Dendritic cell treated with granulocyte-macrophage colony-stimulating factor and Interleukin-4, amounts not matched to agents 40 ng/mL and 50 ng/mL, for 4 days (primary cell): ENCODE measurements around the gene SNX19.
"Not testable (repeated sequence)": the region's sequence is repeated elsewhere in the genome, so short reads cannot be mapped to it uniquely, and the experiment has no call there.

Experiments used
- H3K27ac Mint-ChIP-seq: one replicate; pipeline ENCODE4 v1.8.0; 2022; ENCODE audit warnings: mild to moderate bottlenecking, mixed read lengths
- H3K27me3 Mint-ChIP-seq: one replicate; pipeline ENCODE4 v1.8.0; 2022; ENCODE audit warnings: mild to moderate bottlenecking, mixed read lengths
- H3K36me3 Mint-ChIP-seq: one replicate; pipeline ENCODE4 v1.8.0; 2022; ENCODE audit warnings: low read depth, mixed read lengths
- H3K4me1 Mint-ChIP-seq: one replicate; pipeline ENCODE4 v1.8.0; 2022; ENCODE audit warnings: low read depth, mixed read lengths
- H3K4me3 Mint-ChIP-seq: one replicate; pipeline ENCODE4 v1.8.0; 2022; ENCODE audit warnings: mild to moderate bottlenecking, moderate library complexity, mixed read lengths
- H3K9me3 Mint-ChIP-seq: one replicate; pipeline ENCODE4 v1.8.0; 2022; ENCODE audit warnings: mixed read lengths
- intact Hi-C: fragments of 100-400 bp; cut with micrococcal nuclease; formaldehyde crosslinking; loops from one replicate; pipeline ENCODE4 v1.15.0; 2022

The SNX19 gene

DNA sequence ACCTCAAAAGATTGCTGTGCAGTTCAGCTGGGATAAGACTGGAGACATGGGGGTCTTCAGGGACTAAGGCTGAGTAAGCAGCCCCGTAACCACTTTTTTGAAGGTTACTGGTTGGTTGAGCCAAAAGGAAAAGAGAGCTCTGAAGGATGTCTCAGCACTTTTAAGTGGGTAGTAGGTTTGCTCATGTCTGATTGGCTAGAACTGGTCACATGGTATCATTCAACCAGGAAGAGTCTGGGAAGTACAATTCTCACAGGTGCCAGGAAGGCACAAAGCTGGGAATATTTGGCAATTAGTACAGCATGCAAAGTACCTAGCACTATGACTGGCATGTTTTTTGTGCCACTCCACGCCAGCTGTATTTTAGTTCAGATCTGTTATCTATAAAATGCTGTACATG is 58.1 kb downstream of the SNX19 start:
- Mint-ChIP-seq H3K4me3 (no peak overlapping the region), H3K36me3 (peaks cover 5% of the 10 kb centered on the region), H3K27ac (no peak overlapping the region), H3K4me1 (peaks cover 8% of the 10 kb centered on the region), H3K27me3 (peaks cover 4% of the 10 kb centered on the region), H3K9me3 (no peaks in the 10 kb centered on the region)
- intact Hi-C loops = no loop called here

DNA sequence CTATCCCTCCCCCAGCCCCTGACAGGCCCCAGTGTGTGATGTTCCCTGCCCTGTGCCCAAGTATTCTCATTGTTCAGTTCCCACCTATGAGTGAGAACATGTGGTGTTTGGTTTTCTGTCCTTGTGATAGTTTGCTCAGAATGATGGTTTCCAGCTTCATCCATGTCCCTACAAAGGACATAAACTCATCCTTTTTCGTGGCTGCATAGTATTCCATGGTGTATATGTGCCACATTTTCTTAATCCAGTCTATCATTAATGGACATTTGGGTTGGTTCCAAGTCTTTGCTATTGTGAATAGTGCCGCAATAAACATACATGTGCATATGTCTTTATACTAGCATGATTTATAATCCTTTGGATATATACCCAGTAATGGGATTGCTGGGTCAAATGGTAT is 60.6 kb downstream of the SNX19 start:
- H3K27me3 Mint-ChIP-seq, H3K36me3 Mint-ChIP-seq, H3K4me3 Mint-ChIP-seq, H3K9me3 Mint-ChIP-seq, intact Hi-C loops, H3K4me1 Mint-ChIP-seq, H3K27ac Mint-ChIP-seq: not testable (repeated sequence)

DNA sequence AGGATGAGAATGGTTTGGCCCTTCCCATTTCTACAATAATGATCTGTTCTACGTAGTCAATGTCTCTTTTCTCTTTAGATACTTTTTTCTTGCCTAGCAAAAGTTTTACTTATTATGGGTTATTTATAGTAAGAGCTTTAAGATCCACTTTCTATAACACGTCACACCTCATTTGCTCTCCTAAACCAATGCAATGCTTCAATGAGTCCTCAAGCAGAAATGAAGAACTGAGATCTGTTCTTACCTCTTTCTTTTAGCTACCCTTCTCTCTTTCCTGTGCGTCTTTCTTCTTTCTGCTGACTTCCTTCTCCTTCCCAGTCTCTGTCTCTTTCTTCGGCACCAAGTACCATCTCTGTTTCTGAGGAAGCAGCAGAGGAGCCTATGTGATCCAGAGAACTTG is 61.8 kb downstream of the SNX19 start:
- Mint-ChIP-seq H3K9me3 (no peaks in the 10 kb centered on the region), H3K4me3 (no peak overlapping the region), H3K36me3 (no peaks in the 10 kb centered on the region), H3K27me3 (peaks cover 6% of the 10 kb centered on the region), H3K27ac (no peak overlapping the region), H3K4me1 (no peaks in the 10 kb centered on the region)
- intact Hi-C loops = no loop called here

- Mint-ChIP-seq H3K4me3 (no peak overlapping the region), H3K4me1 (no peaks in the 10 kb centered on the region), H3K27ac (no peak overlapping the region), H3K27me3 (peaks cover 11% of the 10 kb centered on the region), H3K36me3 (no peaks in the 10 kb centered on the region), H3K9me3 (no peaks in the 10 kb centered on the region)
- intact Hi-C loops = no loop called here
These were observed 63.7 kb downstream of the SNX19 start for GRCh38 chr11:130852589-130852988.

- no peaks in the 10 kb centered on the region for H3K36me3 Mint-ChIP-seq
- H3K9me3 Mint-ChIP-seq = no peaks in the 10 kb centered on the region
- H3K4me1 Mint-ChIP-seq = no peaks in the 10 kb centered on the region
- H3K27me3 Mint-ChIP-seq = peaks cover 11% of the 10 kb centered on the region
- no peak overlapping the region for H3K4me3 Mint-ChIP-seq
- no peak overlapping the region for H3K27ac Mint-ChIP-seq
- intact Hi-C loops = no loop called here
These were observed 65.9 kb downstream of the SNX19 start for GRCh38 chr11:130850185-130850944.

GRCh38 chr11:130849215-130849568 is 67.1 kb downstream of the SNX19 start:
- no peak overlapping the region for H3K4me3 Mint-ChIP-seq
- no peak overlapping the region for H3K27ac Mint-ChIP-seq
- H3K9me3 Mint-ChIP-seq = no peaks in the 10 kb centered on the region
- intact Hi-C loops = no loop called here
- peaks cover 8% of the 10 kb centered on the region for H3K27me3 Mint-ChIP-seq
- H3K4me1 Mint-ChIP-seq = no peaks in the 10 kb centered on the region
- H3K36me3 Mint-ChIP-seq = no peaks in the 10 kb centered on the region

GRCh38 chr11:130848361-130849214 is 67.7 kb downstream of the SNX19 start:
- intact Hi-C loops = no loop called here
- H3K27me3 Mint-ChIP-seq = peaks cover 8% of the 10 kb centered on the region
- no peak overlapping the region for H3K4me3 Mint-ChIP-seq
- no peaks in the 10 kb centered on the region for H3K36me3 Mint-ChIP-seq
- no peaks in the 10 kb centered on the region for H3K4me1 Mint-ChIP-seq
- no peaks in the 10 kb centered on the region for H3K9me3 Mint-ChIP-seq
- no peak overlapping the region for H3K27ac Mint-ChIP-seq

DNA sequence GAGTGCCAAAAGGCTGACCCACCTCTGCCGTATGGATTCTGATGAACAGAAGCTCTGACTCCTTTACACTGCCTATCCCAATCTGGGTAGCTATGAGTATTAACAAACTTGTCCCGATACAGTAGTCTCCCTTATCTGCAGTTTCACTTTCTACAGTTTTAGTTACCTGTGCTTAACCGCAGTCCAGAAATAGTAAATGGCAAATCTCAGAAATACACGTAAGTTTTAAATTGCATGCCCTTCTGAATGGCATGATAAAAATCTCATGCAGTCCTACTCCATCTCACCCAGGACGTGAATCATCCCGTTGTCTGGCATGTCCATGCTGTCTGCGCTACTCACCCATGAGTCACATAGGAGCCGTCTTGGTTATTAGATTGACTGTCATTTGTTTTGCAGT is 68.8 kb downstream of the SNX19 start:
- H3K27me3 Mint-ChIP-seq = peaks cover 8% of the 10 kb centered on the region
- no peak overlapping the region for H3K27ac Mint-ChIP-seq
- no peaks in the 10 kb centered on the region for H3K36me3 Mint-ChIP-seq
- H3K9me3 Mint-ChIP-seq = no peaks in the 10 kb centered on the region
- intact Hi-C loops = no loop called here
- no peak overlapping the region for H3K4me3 Mint-ChIP-seq
- H3K4me1 Mint-ChIP-seq = no peaks in the 10 kb centered on the region

DNA sequence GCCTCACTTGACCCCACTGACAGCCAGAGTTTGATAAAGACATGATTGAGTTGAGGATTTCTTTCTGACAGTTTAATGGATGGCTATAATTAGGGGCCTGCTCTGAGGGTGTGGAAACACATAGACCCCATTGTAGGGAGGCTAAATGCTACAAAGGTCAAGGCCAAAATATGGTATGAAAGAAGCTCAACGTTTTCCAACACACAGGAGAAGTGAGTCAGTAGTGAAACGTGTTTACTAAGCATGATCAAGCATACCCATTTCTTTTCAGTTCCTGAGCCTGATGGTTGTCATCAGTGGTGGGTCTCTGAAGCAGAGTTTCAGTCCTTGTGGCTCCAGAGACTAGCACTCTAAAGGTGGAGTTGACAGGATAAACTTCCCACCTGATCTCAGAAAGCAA is 69.7 kb downstream of the SNX19 start:
- no peak overlapping the region for H3K4me3 Mint-ChIP-seq
- intact Hi-C loops = no loop called here
- H3K4me1 Mint-ChIP-seq = no peaks in the 10 kb centered on the region
- no peak overlapping the region for H3K27ac Mint-ChIP-seq
- H3K9me3 Mint-ChIP-seq = no peaks in the 10 kb centered on the region
- H3K36me3 Mint-ChIP-seq = no peaks in the 10 kb centered on the region
- peaks cover 9% of the 10 kb centered on the region for H3K27me3 Mint-ChIP-seq

GRCh38 chr11:130842001-130842400 is 74.3 kb downstream of the SNX19 start:
- Mint-ChIP-seq H3K27me3 (peaks cover 9% of the 10 kb centered on the region), H3K4me1 (no peaks in the 10 kb centered on the region), H3K27ac (no peak overlapping the region), H3K9me3 (no peaks in the 10 kb centered on the region), H3K4me3 (no peak overlapping the region), H3K36me3 (no peaks in the 10 kb centered on the region)
- intact Hi-C loops = no loop called here

- intact Hi-C loops = no loop called here
- H3K9me3 Mint-ChIP-seq = no peaks in the 10 kb centered on the region
- no peak overlapping the region for H3K27ac Mint-ChIP-seq
- no peak overlapping the region for H3K4me3 Mint-ChIP-seq
- peaks cover 9% of the 10 kb centered on the region for H3K27me3 Mint-ChIP-seq
- H3K4me1 Mint-ChIP-seq = no peaks in the 10 kb centered on the region
- no peaks in the 10 kb centered on the region for H3K36me3 Mint-ChIP-seq
These were observed 75.6 kb downstream of the SNX19 start for GRCh38 chr11:130840679-130841078.

DNA sequence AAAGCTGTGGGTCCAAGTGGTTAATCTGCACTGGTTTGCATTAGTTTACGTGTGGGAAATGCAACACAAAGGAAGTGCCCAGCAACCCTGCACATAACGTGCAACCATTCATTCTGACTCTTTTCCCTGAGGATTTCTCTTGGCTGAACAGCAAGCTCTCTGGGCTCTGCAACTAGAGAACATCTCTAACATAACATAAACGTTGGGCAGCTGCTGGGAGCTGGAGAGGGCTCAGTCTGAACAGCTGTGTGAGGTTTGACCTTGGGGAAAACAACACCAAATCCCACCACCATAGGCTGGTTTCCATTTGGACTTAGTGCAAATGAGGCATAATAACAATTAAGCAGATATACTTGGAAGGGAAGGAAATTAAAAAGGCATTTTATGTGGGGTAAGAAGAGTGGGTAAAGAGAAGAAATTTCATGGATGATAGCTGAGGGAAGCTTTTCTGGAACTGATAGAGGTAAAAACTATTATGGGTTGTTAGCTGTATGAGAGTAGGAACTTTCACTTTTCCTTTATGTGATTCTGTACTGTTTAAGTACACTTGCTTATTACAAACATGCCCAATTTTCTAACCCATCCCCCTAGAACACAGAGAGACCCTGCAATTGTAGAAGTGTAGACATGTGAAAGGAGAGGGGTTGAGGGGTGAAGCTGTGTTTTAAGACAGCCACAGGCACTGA is 76.2 kb downstream of the SNX19 start:
- Mint-ChIP-seq H3K36me3 (no peaks in the 10 kb centered on the region), H3K9me3 (no peaks in the 10 kb centered on the region), H3K27ac (no peak overlapping the region), H3K4me1 (no peaks in the 10 kb centered on the region), H3K27me3 (peaks cover 9% of the 10 kb centered on the region), H3K4me3 (no peak overlapping the region)
- intact Hi-C loops = no loop called here

DNA sequence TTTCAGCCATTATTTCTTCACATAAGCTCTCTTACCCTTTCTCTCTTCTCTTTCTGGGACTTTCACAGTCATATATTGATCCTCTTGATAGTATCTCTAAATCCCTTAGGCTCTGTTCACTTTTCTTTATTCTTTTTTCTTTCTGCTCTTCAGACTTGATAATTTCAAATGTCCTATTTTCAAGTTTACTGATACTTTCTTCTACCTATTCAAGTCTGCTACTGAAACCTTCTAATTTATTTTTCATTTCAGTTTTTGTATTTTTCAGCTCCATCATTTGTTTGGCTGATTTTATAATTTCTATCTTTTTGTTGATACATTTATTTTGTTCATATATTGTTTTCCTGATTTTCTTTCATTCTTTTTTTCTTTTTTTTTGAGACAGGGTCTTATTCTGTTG is 79.1 kb downstream of the SNX19 start:
- no peaks in the 10 kb centered on the region for H3K4me1 Mint-ChIP-seq
- H3K4me3 Mint-ChIP-seq = no peak overlapping the region
- intact Hi-C loops = no loop called here
- H3K9me3 Mint-ChIP-seq = no peaks in the 10 kb centered on the region
- no peak overlapping the region for H3K27ac Mint-ChIP-seq
- peaks cover 8% of the 10 kb centered on the region for H3K27me3 Mint-ChIP-seq
- H3K36me3 Mint-ChIP-seq = no peaks in the 10 kb centered on the region

- H3K9me3 Mint-ChIP-seq = no peaks in the 10 kb centered on the region
- no peak overlapping the region for H3K4me3 Mint-ChIP-seq
- H3K27ac Mint-ChIP-seq = no peak overlapping the region
- H3K36me3 Mint-ChIP-seq = no peaks in the 10 kb centered on the region
- H3K4me1 Mint-ChIP-seq = no peaks in the 10 kb centered on the region
- H3K27me3 Mint-ChIP-seq = peaks cover 5% of the 10 kb centered on the region
- intact Hi-C loops = no loop called here
These were observed 81.4 kb downstream of the SNX19 start for GRCh38 chr11:130834886-130835285.
